Lung (tissue), 12 donors: ENCODE results near the gene HOXD11. TPM values are rescaled to one million over a fixed set of nuclear protein-coding genes. Genes with fewer than 3 reads are reported as not detected.
A peak's percentile ranks its signal among the peaks of the same experiment; 100 is the strongest.

Experiments used
- ATAC-seq: fragments of 200-7000 bp; cut with Tn5 transposase; one replicate; pipeline ENCODE4 v1.9.1; 2020; ENCODE audit warnings: moderate number of reproducible peaks; ENCODE audit not compliant: insufficient read depth, low FRiP score
- DNase-seq, 3 donors: peaks; one replicate each; pipeline ENCODE4 v3.0.0-alpha.2; 2013 to 2017
- H3K27ac ChIP-seq, 2 donors: one replicate each; pipeline ENCODE4 v1.5.1; 2013; ENCODE audit warnings: mild to moderate bottlenecking in 2 of 2, moderate library complexity in 2 of 2, control low read depth in 1 of 2, inconsistent platforms in 1 of 2, low read depth in 1 of 2, low read length in 1 of 2
- H3K27me3 ChIP-seq, 3 donors: one replicate each; pipeline ENCODE4 v1.5.1; 2013; ENCODE audit warnings: low read length in 2 of 3; ENCODE audit not compliant: control insufficient read depth in 3 of 3, insufficient read depth in 3 of 3
- H3K36me3 ChIP-seq, 4 donors: one replicate each; pipeline ENCODE4 v1.5.1; 2013; ENCODE audit warnings: low read length in 4 of 4, mild to moderate bottlenecking in 1 of 4, moderate library complexity in 1 of 4; ENCODE audit not compliant: control insufficient read depth in 4 of 4, insufficient read depth in 4 of 4
- H3K4me1 ChIP-seq, 5 donors: one replicate each; pipeline ENCODE4 v1.5.1; 2013; ENCODE audit warnings: low read length in 5 of 5, mild to moderate bottlenecking in 2 of 5, moderate library complexity in 1 of 5; ENCODE audit not compliant: control insufficient read depth in 5 of 5, insufficient read depth in 5 of 5
- H3K4me3 ChIP-seq: one replicate; pipeline ENCODE4 v1.5.1; 2013; ENCODE audit warnings: mild to moderate bottlenecking, control low read depth, moderate library complexity
- H3K9ac ChIP-seq, 2 donors: one replicate each; pipeline ENCODE4 v1.5.1; 2013; ENCODE audit warnings: low read length in 2 of 2, control low read depth in 1 of 2; ENCODE audit not compliant: insufficient read depth in 1 of 2
- H3K9me3 ChIP-seq, 4 donors: one replicate each; pipeline ENCODE4 v1.5.1; 2013; ENCODE audit warnings: low read length in 3 of 4, mild to moderate bottlenecking in 1 of 4, moderate library complexity in 1 of 4; ENCODE audit not compliant: control insufficient read depth in 4 of 4, insufficient read depth in 3 of 4
- CTCF ChIP-seq: IDR thresholded peaks from 2 replicates; pipeline ENCODE4 v1.5.1; 2012; ENCODE audit warnings: mild to moderate bottlenecking; ENCODE audit errors: control extremely low read depth, extremely low read depth
- WGBS, 2 donors: extraction: QIAGEN DNeasy Blood & Tissue Kit; methylation state at CpG; one replicate each; pipeline ENCODE4 v1.1.7; 2013; 5-methylcytosine and 5-hydroxymethylcytosine counted together
- polyA plus RNA-seq, 2 donors: library from polyadenylated mRNA; stranded (reverse); fragments of 200-250 nt; gene quantifications; one replicate each; pipeline ENCODE4 v1.2.1, GENCODE V29; 2013
- total RNA-seq, 2 donors: library from RNA; depleted of rRNA in 1 of 2; stranded (reverse); fragments of >200 nt in 1 of 2; gene quantifications; one replicate each; pipeline ENCODE4 v1.2.1, GENCODE V29; 2014 to 2021
- donor health status: control.
- donor health status: control.
- donor health status: Bipolar disorder and iron deficiency.
- donor health status: healthy.
- donor health status: DM: yes; HTN: yes; CAD: no.

Gene HOXD11
- total and polyA plus RNA-seq, 4 donors = not detected

GRCh38 chr2:176067589-176068418 lies 39.3 kb upstream of the HOXD11 start:
- no peak for TF ChIP-seq CTCF
- DNase-seq (peak; percentile 51 to 57 (median 53)), ATAC-seq (no peak)
- H3K27me3 ChIP-seq = peaks cover 15 to 87% (median 84%) of the 10 kb centered on the region in 3 donors
- no peak overlapping the region for H3K9ac ChIP-seq
- WGBS, 2 donors = 5 to 9% methylated on average over 38 of the region's 38 CpGs
- H3K4me1 ChIP-seq = peaks cover 0 to 22% (median 0%) of the 10 kb centered on the region in 5 donors
- H3K9me3 ChIP-seq = peaks cover 0 to 27% (median 0%) of the 10 kb centered on the region in 4 donors
- H3K27ac ChIP-seq = no peak overlapping the region
- H3K4me3 ChIP-seq = no peak overlapping the region
- H3K36me3 ChIP-seq = no peaks in the 10 kb centered on the region

- no peak overlapping the region for H3K27ac ChIP-seq
- H3K9ac ChIP-seq = no peak overlapping the region
- H3K4me1 ChIP-seq = peaks cover 0 to 22% (median 0%) of the 10 kb centered on the region in 5 donors
- peaks cover 0 to 27% (median 0%) of the 10 kb centered on the region in 4 donors for H3K9me3 ChIP-seq
- DNase-seq = peak in 2 of 3 donors; percentile 34 to 41
- 4 to 7% methylated on average over 30 of the region's 30 CpGs for WGBS, 2 donors
- no peak for ATAC-seq
- H3K4me3 ChIP-seq = no peak overlapping the region
- TF ChIP-seq CTCF = no peak
- H3K36me3 ChIP-seq = no peaks in the 10 kb centered on the region
- H3K27me3 ChIP-seq = peaks cover 15 to 91% (median 84%) of the 10 kb centered on the region in 3 donors
Observed at GRCh38 chr2:176068419-176068832, 38.7 kb upstream of the HOXD11 start.

- peaks cover 0 to 22% (median 0%) of the 10 kb centered on the region in 5 donors for H3K4me1 ChIP-seq
- TF ChIP-seq CTCF = no peak
- DNase-seq = no peak
- WGBS, 2 donors = 9% methylated on average over 52 to 58 of the region's 58 CpGs
- peaks cover 0 to 28% (median 0%) of the 10 kb centered on the region in 4 donors for H3K9me3 ChIP-seq
- ATAC-seq = no peak
- no peaks in the 10 kb centered on the region for H3K36me3 ChIP-seq
- H3K27ac ChIP-seq = no peak overlapping the region
- peaks cover 27 to 100% (median 94%) of the 10 kb centered on the region in 3 donors for H3K27me3 ChIP-seq
- H3K9ac ChIP-seq = no peak overlapping the region
- H3K4me3 ChIP-seq = no peak overlapping the region
Observed at GRCh38 chr2:176071330-176072291, 35.5 kb upstream of the HOXD11 start.
